GM18508 (cell line): ENCODE data around the gene ATP8A2.
"Not testable (repeated sequence)": the region's sequence is repeated elsewhere in the genome, so short reads cannot be mapped to it uniquely, and the experiment has no call there.

Experiments
- ATAC-seq: cut with Tn5 transposase; IDR thresholded peaks from one replicate; pipeline ENCODE4 v1.9.1; 2021; ENCODE audit warnings: moderate number of reproducible peaks; ENCODE audit not compliant: insufficient read depth, unreplicated experiment

The ATP8A2 gene

GRCh38 chr13:25457566-25457965 is 85.8 kb downstream of the ATP8A2 start:
- no peak for ATAC-seq

GRCh38 chr13:25462301-25463125 is 90.7 kb downstream of the ATP8A2 start:
- no peak for ATAC-seq

- ATAC-seq, result no peak
Observed at GRCh38 chr13:25463496-25463895, 91.7 kb downstream of the ATP8A2 start.

- ATAC-seq, result no peak
Observed at GRCh38 chr13:25466880-25467279, 95.1 kb downstream of the ATP8A2 start.

- no peak for ATAC-seq
Observed at GRCh38 chr13:25468325-25469168, 96.8 kb downstream of the ATP8A2 start.

GRCh38 chr13:25469169-25469525 is 97.4 kb downstream of the ATP8A2 start:
- ATAC-seq, result no peak

GRCh38 chr13:25473864-25474263 is 102.1 kb downstream of the ATP8A2 start:
- ATAC-seq, result no peak

- ATAC-seq, result no peak
Observed at GRCh38 chr13:25478186-25478585, 106.4 kb downstream of the ATP8A2 start.

- no peak for ATAC-seq
Observed at GRCh38 chr13:25489238-25489637, 117.5 kb downstream of the ATP8A2 start.

- no peak for ATAC-seq
Observed at GRCh38 chr13:25490236-25490635, 118.5 kb downstream of the ATP8A2 start.

GRCh38 chr13:25493931-25494640 is 122.3 kb downstream of the ATP8A2 start:
- ATAC-seq, result no peak

- no peak for ATAC-seq
Observed at GRCh38 chr13:25494698-25495411, 123.1 kb downstream of the ATP8A2 start.

GRCh38 chr13:25501231-25501630 is 129.5 kb downstream of the ATP8A2 start:
- no peak for ATAC-seq

- no peak for ATAC-seq
Observed at GRCh38 chr13:25502031-25502430, 130.3 kb downstream of the ATP8A2 start.

- ATAC-seq, result no peak
Observed at GRCh38 chr13:25502551-25502950, 130.8 kb downstream of the ATP8A2 start.

- ATAC-seq, result no peak
Observed at GRCh38 chr13:25503856-25504255, 132.1 kb downstream of the ATP8A2 start.

GRCh38 chr13:25507841-25508240 is 136.1 kb downstream of the ATP8A2 start:
- ATAC-seq, result no peak

- not testable (repeated sequence) for ATAC-seq
Observed at GRCh38 chr13:25513060-25513459, 141.3 kb downstream of the ATP8A2 start.

GRCh38 chr13:25518441-25518840 is 146.7 kb downstream of the ATP8A2 start:
- no peak for ATAC-seq

GRCh38 chr13:25525884-25526283 is 154.1 kb downstream of the ATP8A2 start:
- no peak for ATAC-seq
